H9 (cell line): ENCODE data around the gene TYRO3. TPM values are rescaled to one million over a fixed set of nuclear protein-coding genes. Genes with fewer than 3 reads are reported as not detected.

Experiments used
- DNase-seq: peaks from one replicate; pipeline ENCODE4 v3.0.0-alpha.2; 2017
- H2AFZ ChIP-seq: one replicate; pipeline ENCODE4 v1.6.1; 2013; ENCODE audit warnings: mild to moderate bottlenecking, low read length, control low read depth, moderate library complexity
- H2AK5ac ChIP-seq: 2 replicates; pipeline ENCODE4 v1.6.1; 2013; ENCODE audit warnings: low read length, control low read depth, mixed read lengths; ENCODE audit not compliant: insufficient read length
- H2BK120ac ChIP-seq: one replicate; pipeline ENCODE4 v1.6.1; 2013; ENCODE audit warnings: low read depth, mild to moderate bottlenecking, low read length, control low read depth, inconsistent platforms; ENCODE audit not compliant: poor library complexity, severe bottlenecking
- H2BK12ac ChIP-seq: 2 replicates; pipeline ENCODE4 v1.6.1; 2013; ENCODE audit warnings: low read length, control low read depth, mixed read lengths, low read depth; ENCODE audit not compliant: insufficient read length
- H2BK15ac ChIP-seq: 2 replicates; pipeline ENCODE4 v1.6.1; 2013; ENCODE audit warnings: low read depth, low read length, control low read depth
- H2BK20ac ChIP-seq: one replicate; pipeline ENCODE4 v1.6.1; 2013; ENCODE audit warnings: low read depth, mild to moderate bottlenecking, low read length, control low read depth, inconsistent platforms; ENCODE audit not compliant: poor library complexity, severe bottlenecking
- H2BK5ac ChIP-seq: 2 replicates; pipeline ENCODE4 v1.6.1; 2013; ENCODE audit warnings: low read length, control low read depth, mixed read lengths; ENCODE audit not compliant: insufficient read length
- H3K14ac ChIP-seq: 2 replicates; pipeline ENCODE4 v1.6.1; 2013; ENCODE audit warnings: low read length, control low read depth; ENCODE audit not compliant: insufficient read depth
- H3K18ac ChIP-seq: 2 replicates; pipeline ENCODE4 v1.6.1; 2013; ENCODE audit warnings: low read depth, mild to moderate bottlenecking, mixed read lengths, low read length, control low read depth; ENCODE audit not compliant: insufficient read length
- H3K23ac ChIP-seq: 2 replicates; pipeline ENCODE4 v1.6.1; 2013; ENCODE audit warnings: low read length, control low read depth, mixed read lengths, low read depth; ENCODE audit not compliant: insufficient read length
- H3K23me2 ChIP-seq: 2 replicates; pipeline ENCODE4 v1.6.1; 2013; ENCODE audit warnings: low read depth, mild to moderate bottlenecking, mixed read lengths, low read length, control low read depth; ENCODE audit not compliant: insufficient read length, poor library complexity, severe bottlenecking
- H3K27ac ChIP-seq: 2 replicates; pipeline ENCODE4 v1.5.1; 2013; ENCODE audit warnings: low read length, control low read depth, mixed read lengths, low read depth; ENCODE audit not compliant: insufficient read length
- H3K27me3 ChIP-seq: 2 replicates; pipeline ENCODE4 v1.6.1; 2013; ENCODE audit warnings: low read length, control low read depth, inconsistent platforms; ENCODE audit not compliant: insufficient read depth
- H3K4ac ChIP-seq: 2 replicates; pipeline ENCODE4 v1.6.1; 2013; ENCODE audit warnings: low read depth, mild to moderate bottlenecking, control low read depth, inconsistent platforms, low read length, moderate library complexity
- H3K4me1 ChIP-seq: 2 replicates; pipeline ENCODE4 v1.6.1; 2013; ENCODE audit warnings: low read length, control low read depth, inconsistent platforms; ENCODE audit not compliant: insufficient read depth
- H3K4me2 ChIP-seq: 2 replicates; pipeline ENCODE4 v1.6.1; 2013; ENCODE audit warnings: low read length, control low read depth, mixed read lengths; ENCODE audit not compliant: insufficient read length, insufficient read depth
- H3K56ac ChIP-seq: 2 replicates; pipeline ENCODE4 v1.6.1; 2013; ENCODE audit warnings: low read depth, mild to moderate bottlenecking, mixed read lengths, low read length, control low read depth; ENCODE audit not compliant: insufficient read length
- H3K79me1 ChIP-seq: 2 replicates; pipeline ENCODE4 v1.6.1; 2013; ENCODE audit warnings: low read depth, mild to moderate bottlenecking, moderate library complexity, low read length, control low read depth, inconsistent platforms; ENCODE audit not compliant: insufficient read depth, poor library complexity, severe bottlenecking
- H3K79me2 ChIP-seq: 2 replicates; pipeline ENCODE4 v1.6.1; 2013; ENCODE audit warnings: low read length, control low read depth, inconsistent platforms; ENCODE audit not compliant: insufficient read depth
- H3K9ac ChIP-seq: 2 replicates; pipeline ENCODE4 v1.6.1; 2013; ENCODE audit warnings: low read length, control low read depth, mixed read lengths; ENCODE audit not compliant: insufficient read length; ENCODE audit errors: extremely low read depth
- H3K9me3 ChIP-seq: one replicate; pipeline ENCODE4 v1.6.1; 2013; ENCODE audit warnings: low read depth, low read length, inconsistent platforms; ENCODE audit not compliant: control insufficient read depth
- H3T11ph ChIP-seq: one replicate; pipeline ENCODE4 v1.6.1; 2013; ENCODE audit warnings: mild to moderate bottlenecking, low read length, control low read depth, inconsistent platforms
- H4K20me1 ChIP-seq: one replicate; pipeline ENCODE4 v1.6.1; 2013; ENCODE audit not compliant: control insufficient read depth, insufficient read length, insufficient read depth
- H4K5ac ChIP-seq: 2 replicates; pipeline ENCODE4 v1.6.1; 2013; ENCODE audit warnings: low read depth, mild to moderate bottlenecking, mixed read lengths, low read length, control low read depth; ENCODE audit not compliant: insufficient read length
- H4K8ac ChIP-seq: replicated peaks from 2 replicates; pipeline ENCODE4 v1.6.1; 2013; ENCODE audit warnings: low read length, control low read depth, mixed read lengths, low read depth; ENCODE audit not compliant: insufficient read length
- H4K91ac ChIP-seq: 2 replicates; pipeline ENCODE4 v1.6.1; 2013; ENCODE audit warnings: low read depth, mild to moderate bottlenecking, moderate library complexity, mixed read lengths, low read length, control low read depth; ENCODE audit not compliant: insufficient read length
- H3K27ac Mint-ChIP-seq, 3 experiments: 2 replicates in 2 of 3; 3 replicates in 1 of 3; pipeline ENCODE4 v1.8.0; 2020 to 2021; ENCODE audit warnings: mixed read lengths in 3 of 3, mild to moderate bottlenecking in 1 of 3, moderate library complexity in 1 of 3
- H3K27me3 Mint-ChIP-seq: 2 replicates; pipeline ENCODE4 v1.8.0; 2021; ENCODE audit warnings: low read depth, mild to moderate bottlenecking, moderate library complexity, mixed read lengths
- H3K36me3 Mint-ChIP-seq, 3 experiments: 2 replicates in 2 of 3; 3 replicates in 1 of 3; pipeline ENCODE4 v1.8.0; 2020 to 2021; ENCODE audit warnings: low read depth in 3 of 3, mixed read lengths in 3 of 3; ENCODE audit not compliant: insufficient read depth in 1 of 3
- H3K4me1 Mint-ChIP-seq, 2 experiments: 2 replicates each; pipeline ENCODE4 v1.8.0; 2020; ENCODE audit warnings: mixed read lengths in 2 of 2
- H3K4me3 Mint-ChIP-seq, 2 experiments: 2 replicates in 1 of 2; 3 replicates in 1 of 2; pipeline ENCODE4 v1.8.0; 2020 to 2021; ENCODE audit warnings: mild to moderate bottlenecking in 2 of 2, mixed read lengths in 2 of 2, moderate library complexity in 1 of 2
- H3K9me3 Mint-ChIP-seq, 2 experiments: 2 replicates in 1 of 2; 3 replicates in 1 of 2; pipeline ENCODE4 v1.8.0; 2020; ENCODE audit warnings: mild to moderate bottlenecking in 2 of 2, mixed read lengths in 2 of 2, moderate library complexity in 1 of 2
- WGBS: extraction: QIAGEN DNeasy Blood & Tissue Kit; methylation state at CpG from one replicate; pipeline ENCODE4 v1.1.7; 2013; ENCODE audit warnings: missing lambda C conversion rate, low lambda C conversion rate, mixed read lengths; ENCODE audit not compliant: insufficient read length; ENCODE audit errors: extremely low coverage; 5-methylcytosine and 5-hydroxymethylcytosine counted together
- long read RNA-seq: library from polyadenylated mRNA; unstranded; transcript quantifications from one replicate; pipeline ENCODE4 v2.0.0, GENCODE V29; 2020
- total RNA-seq: library from RNA; stranded (reverse); gene quantifications from 2 replicates; pipeline ENCODE4 v1.2.1, GENCODE V29; 2021
- TF ChIP-seq, protein P1 (sequence below): fragments of 200-600 bp; sonication (generic); conservative IDR thresholded peaks from 3 replicates; pipeline ENCODE4 v1.8.0; 2021; ENCODE audit warnings: antibody characterized with exemption, mild to moderate bottlenecking

TYRO3 gene
- total RNA-seq, result 118 and 124 TPM in 2 replicates
- long read RNA-seq, full-length matches to known transcripts, result 140 of 256 reads
- long read RNA-seq, partial matches to known transcripts, result 75 of 256 reads
- long read RNA-seq, other reads (novel, unspliced or antisense), result 41 of 256 reads

DNA sequence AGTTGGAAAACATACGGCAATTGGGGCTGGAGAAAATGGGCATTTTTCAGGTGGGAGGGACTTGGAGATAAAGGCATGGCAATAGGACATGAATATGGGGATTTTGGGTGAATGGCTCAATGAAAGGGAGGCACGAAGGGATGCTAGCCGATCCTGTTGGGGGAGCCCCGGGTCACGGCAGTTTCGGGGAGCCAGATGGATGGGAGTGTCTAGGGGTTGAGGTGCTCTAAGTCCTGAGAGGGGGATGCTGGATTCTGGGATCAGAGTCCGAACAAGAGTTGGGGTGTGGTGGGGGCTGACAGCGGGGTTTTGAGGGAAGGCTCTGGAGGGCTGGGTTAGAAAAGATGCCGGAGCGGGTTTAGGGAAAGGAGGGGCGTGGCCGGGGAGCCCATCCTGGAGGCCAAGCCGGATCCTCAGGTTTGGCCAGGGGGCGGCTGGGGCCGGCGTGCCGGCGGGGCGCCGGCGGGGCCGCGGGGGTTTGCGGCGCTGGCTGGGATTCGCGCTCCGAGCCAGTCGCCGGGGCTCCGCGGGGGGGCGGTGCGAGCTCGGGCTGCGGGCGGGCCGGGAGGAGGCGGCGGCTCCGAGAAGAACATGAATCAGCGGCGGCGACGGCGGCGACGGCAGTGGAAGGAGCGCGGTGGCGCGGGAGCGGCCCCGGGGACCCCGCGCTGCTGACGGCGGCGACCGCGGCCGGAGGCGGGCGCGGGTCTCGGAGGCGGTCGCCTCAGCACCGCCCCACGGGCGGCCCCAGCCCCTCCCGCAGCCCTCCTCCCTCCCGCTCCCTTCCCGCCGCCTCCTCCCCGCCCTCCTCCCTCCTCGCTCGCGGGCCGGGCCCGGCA, at the start of gene TYRO3:
Gene TYRO3, plus strand, starts transcription at position 813 of the 839 bp plus-strand sequence. CDS start 46 bp downstream, outside the sequence.
- Histone ChIP-seq H2BK120ac (no peak within 1 kb of the TSS), H3K79me2 (no peaks in the 10 kb centered on the region; the same call in 1 of the 2 replicates), H2BK5ac (no peak within 1 kb of the TSS), H4K20me1 (no peaks in the 10 kb centered on the region), H3T11ph (no peak within 1 kb of the TSS), H2BK15ac (no peak within 1 kb of the TSS), H3K4me1 (peaks cover 17% of the 10 kb centered on the region; the same call in 1 of the 2 replicates), H2BK20ac (no peak within 1 kb of the TSS), H3K9ac (peak within 1 kb of the TSS; percentile 45), H2AK5ac (no peak within 1 kb of the TSS), H4K91ac (no peak within 1 kb of the TSS), H3K9me3 (no peaks in the 10 kb centered on the region), H4K8ac (no peak within 1 kb of the TSS), H3K79me1 (no peaks in the 10 kb centered on the region), H2BK12ac (no peak within 1 kb of the TSS), H3K18ac (peak within 1 kb of the TSS; percentile 18), H3K4ac (no peak within 1 kb of the TSS), H3K4me2 (peak within 1 kb of the TSS; percentile 93), H3K23ac (no peak within 1 kb of the TSS), H3K27me3 (no peaks in the 10 kb centered on the region; the same call in 1 of the 2 replicates), H3K56ac (no peak within 1 kb of the TSS), H3K23me2 (peaks cover 15% of the 10 kb centered on the region), H3K27ac (no peak within 1 kb of the TSS), H2AFZ (no peak within 1 kb of the TSS), H3K14ac (peak within 1 kb of the TSS; percentile 50), H4K5ac (no peak within 1 kb of the TSS)
- H3K4me1 Mint-ChIP-seq, result peaks cover 48 to 53% of the 10 kb centered on the region in 2 experiments
- H3K4me3 Mint-ChIP-seq, result peak within 1 kb of the TSS; percentile 85 to 90
- no peaks in the 10 kb centered on the region for H3K27me3 Mint-ChIP-seq
- WGBS, result no CpG with 5 or more reads among the region's 81 CpGs
- DNase-seq, result peak; percentile 54
- H3K36me3 Mint-ChIP-seq, result peaks cover 10 to 16% (median 11%) of the 10 kb centered on the region in 3 experiments; a peak in 5 of 7 replicates
- no peaks in the 10 kb centered on the region; a peak in 1 of 5 replicates for H3K9me3 Mint-ChIP-seq
- TF ChIP-seq, protein P1, sequence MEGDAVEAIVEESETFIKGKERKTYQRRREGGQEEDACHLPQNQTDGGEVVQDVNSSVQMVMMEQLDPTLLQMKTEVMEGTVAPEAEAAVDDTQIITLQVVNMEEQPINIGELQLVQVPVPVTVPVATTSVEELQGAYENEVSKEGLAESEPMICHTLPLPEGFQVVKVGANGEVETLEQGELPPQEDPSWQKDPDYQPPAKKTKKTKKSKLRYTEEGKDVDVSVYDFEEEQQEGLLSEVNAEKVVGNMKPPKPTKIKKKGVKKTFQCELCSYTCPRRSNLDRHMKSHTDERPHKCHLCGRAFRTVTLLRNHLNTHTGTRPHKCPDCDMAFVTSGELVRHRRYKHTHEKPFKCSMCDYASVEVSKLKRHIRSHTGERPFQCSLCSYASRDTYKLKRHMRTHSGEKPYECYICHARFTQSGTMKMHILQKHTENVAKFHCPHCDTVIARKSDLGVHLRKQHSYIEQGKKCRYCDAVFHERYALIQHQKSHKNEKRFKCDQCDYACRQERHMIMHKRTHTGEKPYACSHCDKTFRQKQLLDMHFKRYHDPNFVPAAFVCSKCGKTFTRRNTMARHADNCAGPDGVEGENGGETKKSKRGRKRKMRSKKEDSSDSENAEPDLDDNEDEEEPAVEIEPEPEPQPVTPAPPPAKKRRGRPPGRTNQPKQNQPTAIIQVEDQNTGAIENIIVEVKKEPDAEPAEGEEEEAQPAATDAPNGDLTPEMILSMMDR, result no peak
- peak within 1 kb of the TSS; percentile 83 to 97 (median 88) for H3K27ac Mint-ChIP-seq
